ENCODE results near the gene TBX3. TPM values are rescaled to one million over a fixed set of nuclear protein-coding genes. Genes with fewer than 3 reads are reported as not detected.

Gene TBX3
- total RNA-seq, 2 experiments from 2014 or later: not detected

DNA sequence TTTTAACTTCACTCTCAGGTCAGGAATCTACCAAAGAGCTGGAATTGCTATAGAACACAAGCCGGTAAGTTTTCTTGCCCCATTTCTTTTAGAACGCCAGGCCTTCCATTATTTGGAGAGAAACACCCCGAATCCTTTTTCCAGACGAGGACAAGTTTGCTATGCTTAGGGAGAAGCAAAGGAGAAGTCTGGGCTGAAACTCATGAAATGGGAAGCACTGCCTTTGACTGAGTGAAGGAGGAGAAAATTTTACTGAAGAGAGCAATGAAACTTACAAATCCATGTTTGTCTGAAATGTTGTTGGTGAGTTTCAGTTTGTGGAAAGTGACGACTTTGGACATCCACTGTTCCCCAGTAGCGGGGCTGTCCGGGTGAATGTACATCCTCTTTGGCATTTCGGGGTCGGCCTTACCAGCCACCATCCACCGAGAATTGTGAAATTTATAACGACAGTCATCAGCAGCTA lies 3.3 kb downstream of the TBX3 start:
- intact Hi-C loops (cut with micrococcal nuclease): loop anchor here (10.0 kb wide), 1 partner anchor 276 kb away; the partner anchor contains the start of gene TBX5
- TF ChIP-seq, protein P1, sequence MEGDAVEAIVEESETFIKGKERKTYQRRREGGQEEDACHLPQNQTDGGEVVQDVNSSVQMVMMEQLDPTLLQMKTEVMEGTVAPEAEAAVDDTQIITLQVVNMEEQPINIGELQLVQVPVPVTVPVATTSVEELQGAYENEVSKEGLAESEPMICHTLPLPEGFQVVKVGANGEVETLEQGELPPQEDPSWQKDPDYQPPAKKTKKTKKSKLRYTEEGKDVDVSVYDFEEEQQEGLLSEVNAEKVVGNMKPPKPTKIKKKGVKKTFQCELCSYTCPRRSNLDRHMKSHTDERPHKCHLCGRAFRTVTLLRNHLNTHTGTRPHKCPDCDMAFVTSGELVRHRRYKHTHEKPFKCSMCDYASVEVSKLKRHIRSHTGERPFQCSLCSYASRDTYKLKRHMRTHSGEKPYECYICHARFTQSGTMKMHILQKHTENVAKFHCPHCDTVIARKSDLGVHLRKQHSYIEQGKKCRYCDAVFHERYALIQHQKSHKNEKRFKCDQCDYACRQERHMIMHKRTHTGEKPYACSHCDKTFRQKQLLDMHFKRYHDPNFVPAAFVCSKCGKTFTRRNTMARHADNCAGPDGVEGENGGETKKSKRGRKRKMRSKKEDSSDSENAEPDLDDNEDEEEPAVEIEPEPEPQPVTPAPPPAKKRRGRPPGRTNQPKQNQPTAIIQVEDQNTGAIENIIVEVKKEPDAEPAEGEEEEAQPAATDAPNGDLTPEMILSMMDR (IDR thresholded peaks at IDR 0.05): no peak
- H3K36me3 Mint-ChIP-seq (ENCODE audit: low read depth): no peaks in the 10 kb centered on the region
- no peak overlapping the region for H3K4me3 Mint-ChIP-seq
- H3K9me3 Mint-ChIP-seq: peaks cover 5% of the 10 kb centered on the region
- ATAC-seq (no peak), DNase-seq (no peak)
- H3K4me1 Mint-ChIP-seq (ENCODE audit: low read depth): peaks cover 21% of the 10 kb centered on the region
- no peak overlapping the region for H3K27ac Mint-ChIP-seq
- peaks cover 81% of the 10 kb centered on the region for H3K27me3 Mint-ChIP-seq
- ChIA-PET POLR2A (no interaction called here), CTCF (no interaction called here)

DNA sequence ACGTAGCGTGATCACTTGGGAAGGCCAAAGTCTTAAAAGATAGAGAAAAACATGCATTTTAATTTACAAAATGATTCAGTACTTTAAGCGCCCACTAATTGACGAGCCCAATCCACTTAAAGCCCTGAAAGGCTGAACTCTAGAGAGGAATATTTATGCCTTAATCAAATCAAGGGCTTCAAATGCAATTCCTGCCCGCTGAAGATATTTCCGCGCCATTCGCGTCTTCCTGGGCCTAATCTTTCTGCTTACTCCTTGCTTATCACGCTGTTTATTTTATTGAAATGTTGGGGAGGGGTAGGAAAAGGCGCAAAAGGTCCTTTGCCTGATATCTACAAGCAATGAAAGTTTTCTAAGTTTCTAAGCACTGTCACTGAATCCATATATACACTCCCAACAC lies 4.0 kb downstream of the TBX3 start:
- TF ChIP-seq, protein P1 (IDR thresholded peaks at IDR 0.05): no peak
- POLR2A ChIA-PET: no interaction called here
- CTCF ChIA-PET: no interaction called here

DNA sequence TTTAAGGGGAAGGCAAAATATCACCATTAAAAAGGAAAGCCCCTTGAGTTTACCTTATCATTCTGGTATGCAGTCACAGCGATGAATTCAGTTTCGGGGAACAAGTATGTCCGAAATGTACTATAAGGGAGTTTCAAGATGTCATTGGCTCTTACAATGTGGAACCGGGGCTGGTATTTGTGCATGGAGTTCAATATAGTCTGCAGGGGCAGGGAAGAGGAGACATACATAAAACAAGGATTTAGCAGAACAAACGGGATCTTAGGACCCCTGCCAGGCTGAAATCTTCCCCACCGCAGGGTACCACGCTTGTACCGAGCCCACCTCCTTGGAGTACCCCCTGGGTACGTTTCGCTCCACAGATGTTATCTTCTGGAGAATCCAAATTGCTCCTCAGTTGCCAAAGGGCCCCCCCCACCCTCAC lies 4.5 kb downstream of the TBX3 start:
- no peak for ATAC-seq
- ChIA-PET CTCF (no interaction called here), POLR2A (no interaction called here)
- Mint-ChIP-seq H3K27me3 (peaks cover 76% of the 10 kb centered on the region), H3K9me3 (peaks cover 5% of the 10 kb centered on the region), H3K4me1 (ENCODE audit: low read depth) (peaks cover 17% of the 10 kb centered on the region), H3K36me3 (ENCODE audit: low read depth) (no peaks in the 10 kb centered on the region), H3K4me3 (no peak overlapping the region), H3K27ac (no peak overlapping the region)
- TF ChIP-seq, protein P1 (IDR thresholded peaks at IDR 0.05): no peak
- intact Hi-C loops (cut with micrococcal nuclease): no loop called here
- no peak for DNase-seq

More for the DNA sequence above, 4.0 kb downstream of the TBX3 start:
- H3K27ac Mint-ChIP-seq: no peak overlapping the region
- intact Hi-C loops (cut with micrococcal nuclease): loop anchor here (10.0 kb wide), 1 partner anchor 275 kb away; the partner anchor contains the start of gene TBX5
- DNase-seq: no peak
- H3K27me3 Mint-ChIP-seq: peaks cover 78% of the 10 kb centered on the region
- peaks cover 19% of the 10 kb centered on the region for H3K4me1 Mint-ChIP-seq (ENCODE audit: low read depth)
- H3K9me3 Mint-ChIP-seq: peaks cover 5% of the 10 kb centered on the region
- no peak overlapping the region for H3K4me3 Mint-ChIP-seq
- no peak for ATAC-seq
- no peaks in the 10 kb centered on the region for H3K36me3 Mint-ChIP-seq (ENCODE audit: low read depth)

DNA sequence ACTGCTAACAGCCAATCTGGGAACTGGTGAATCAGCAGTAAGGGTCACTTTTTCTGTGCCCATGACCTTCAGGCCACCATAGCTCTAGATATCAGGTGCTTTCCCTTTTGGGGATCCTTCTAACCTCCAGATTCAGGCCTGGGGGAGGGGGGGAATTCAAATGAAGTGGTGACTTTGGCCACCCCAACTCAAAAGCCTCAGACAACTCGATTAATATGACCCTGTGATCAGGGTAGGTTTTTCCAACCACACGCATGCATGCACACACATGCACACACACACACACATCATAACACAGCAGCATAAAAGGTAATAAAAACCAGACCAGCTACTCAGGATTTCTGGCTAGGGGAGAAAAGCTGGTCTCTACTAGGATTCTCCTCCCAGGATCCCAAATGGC lies 5.3 kb downstream of the TBX3 start:
- Mint-ChIP-seq H3K4me1 (ENCODE audit: low read depth) (peaks cover 10% of the 10 kb centered on the region), H3K27me3 (peaks cover 73% of the 10 kb centered on the region), H3K27ac (no peak overlapping the region), H3K9me3 (peaks cover 5% of the 10 kb centered on the region), H3K36me3 (ENCODE audit: low read depth) (no peaks in the 10 kb centered on the region), H3K4me3 (no peak overlapping the region)
- CTCF ChIA-PET: no interaction called here
- intact Hi-C loops (cut with micrococcal nuclease): no loop called here
- POLR2A ChIA-PET: no interaction called here
- DNase-seq: no peak
- ATAC-seq: no peak
- TF ChIP-seq, protein P1 (IDR thresholded peaks at IDR 0.05): no peak

DNA sequence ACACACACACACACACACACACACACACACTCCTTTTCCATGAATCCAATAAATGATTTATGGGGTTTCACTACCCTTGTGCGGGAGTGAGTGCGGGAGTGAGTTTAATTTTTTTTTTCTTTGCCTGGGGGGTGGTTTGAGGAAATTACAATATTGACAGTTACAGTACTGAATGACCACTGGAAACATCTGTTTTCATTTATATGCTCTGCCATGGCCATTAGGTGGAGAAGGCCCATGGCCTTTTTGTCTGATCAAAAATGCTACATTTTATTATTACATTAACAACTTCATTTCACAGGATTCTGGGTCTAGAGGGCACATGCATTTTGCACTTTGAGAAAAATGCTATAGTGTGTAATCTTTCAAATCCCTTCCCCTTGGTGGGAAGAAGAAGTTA lies 5.9 kb downstream of the TBX3 start:
- ChIA-PET CTCF (no interaction called here), POLR2A (no interaction called here)
- TF ChIP-seq, protein P1 (IDR thresholded peaks at IDR 0.05): no peak
- Mint-ChIP-seq H3K27me3 (peaks cover 73% of the 10 kb centered on the region), H3K9me3 (peaks cover 5% of the 10 kb centered on the region), H3K27ac (no peak overlapping the region), H3K4me1 (ENCODE audit: low read depth) (peaks cover 3% of the 10 kb centered on the region), H3K36me3 (ENCODE audit: low read depth) (no peaks in the 10 kb centered on the region), H3K4me3 (no peak overlapping the region)
- ATAC-seq (no peak), DNase-seq (no peak)
- intact Hi-C loops (cut with micrococcal nuclease): no loop called here

All from activated CD8-positive, alpha-beta T cell treated with anti-CD3 and anti-CD28 coated beads for 36 hours (primary cell).